Fibroblast of upper back skin (primary cell): ENCODE results near the gene CTNNB1.
"Not testable (repeated sequence)": the region's sequence is repeated elsewhere in the genome, so short reads cannot be mapped to it uniquely, and the experiment has no call there.

ENCODE experiments used
- DNase-seq: peaks from one replicate; pipeline ENCODE4 v3.0.0-alpha.2; 2013

The CTNNB1 gene

GRCh38 chr3:41259449-41260062 lies 60.3 kb downstream of the CTNNB1 start:
- peak; percentile 50 for DNase-seq

- no peak for DNase-seq
Observed at GRCh38 chr3:41260063-41260450, 60.8 kb downstream of the CTNNB1 start.

GRCh38 chr3:41265011-41265545 lies 65.8 kb downstream of the CTNNB1 start:
- DNase-seq = peak; percentile 57

GRCh38 chr3:41265823-41266273 lies 66.5 kb downstream of the CTNNB1 start:
- peak; percentile 99 for DNase-seq

- peak; percentile 96 for DNase-seq
Observed at GRCh38 chr3:41267975-41268640, 68.8 kb downstream of the CTNNB1 start.

GRCh38 chr3:41272667-41273066 lies 73.4 kb downstream of the CTNNB1 start:
- DNase-seq = no peak

GRCh38 chr3:41274944-41275668 lies 75.8 kb downstream of the CTNNB1 start:
- peak; percentile 52 for DNase-seq

- no peak for DNase-seq
Observed at GRCh38 chr3:41276191-41276590, 76.9 kb downstream of the CTNNB1 start.

- DNase-seq = no peak
Observed at GRCh38 chr3:41277790-41278465, 78.6 kb downstream of the CTNNB1 start.

GRCh38 chr3:41284934-41285333 lies 85.6 kb downstream of the CTNNB1 start:
- DNase-seq = not testable (repeated sequence)

- no peak for DNase-seq
Observed at GRCh38 chr3:41286305-41286704, 87.0 kb downstream of the CTNNB1 start.

- DNase-seq = no peak
Observed at GRCh38 chr3:41288785-41289184, 89.5 kb downstream of the CTNNB1 start.
